GM23338 (cell line): ENCODE measurements around the gene TLE3. TPM values are rescaled to one million over a fixed set of nuclear protein-coding genes. Genes with fewer than 3 reads are reported as not detected.

Experiments used
- ATAC-seq: fragments of 200-7000 bp; cut with Tn5 transposase; 3 replicates; pipeline ENCODE4 v1.9.1; 2020
- DNase-seq: peaks from one replicate; pipeline ENCODE4 v3.0.0-alpha.2; 2015; ENCODE audit warnings: low spot score
- H2AFZ ChIP-seq: fragments of 200-600 bp; sonication (generic); 2 replicates; pipeline ENCODE4 v1.8.0; 2016; ENCODE audit warnings: antibody characterized with exemption, mild to moderate bottlenecking, moderate library complexity
- H3F3A ChIP-seq: fragments of 200-600 bp; sonication (generic); replicated peaks from 2 replicates; pipeline ENCODE4 v1.8.0; 2017; ENCODE audit warnings: antibody characterized with exemption, mixed run types, low read depth
- H3K27ac ChIP-seq: fragments of 200-600 bp; sonication (generic); 2 replicates; pipeline ENCODE4 v1.6.1; 2016; ENCODE audit warnings: low read depth
- H3K27me3 ChIP-seq: fragments of 200-600 bp; sonication (generic); 2 replicates; pipeline ENCODE4 v1.8.0; 2016; ENCODE audit warnings: mild to moderate bottlenecking, mixed run types, moderate library complexity; ENCODE audit not compliant: insufficient read depth
- H3K36me3 ChIP-seq: fragments of 200-600 bp; sonication (generic); 2 replicates; pipeline ENCODE4 v1.8.0; 2016; ENCODE audit warnings: mild to moderate bottlenecking; ENCODE audit not compliant: insufficient read depth
- H3K4me1 ChIP-seq: fragments of 200-600 bp; sonication (generic); 2 replicates; pipeline ENCODE4 v1.8.0; 2016; ENCODE audit warnings: mild to moderate bottlenecking, moderate library complexity; ENCODE audit not compliant: insufficient read depth
- H3K4me2 ChIP-seq: fragments of 200-600 bp; sonication (generic); 2 replicates; pipeline ENCODE4 v1.7.1; 2017; ENCODE audit warnings: mixed run types
- H3K4me3 ChIP-seq: fragments of 200-600 bp; sonication (generic); 2 replicates; pipeline ENCODE4 v1.6.1; 2016; ENCODE audit warnings: mixed run types
- H3K79me2 ChIP-seq: fragments of 200-600 bp; sonication (generic); replicated peaks from 2 replicates; pipeline ENCODE4 v1.8.0; 2017; ENCODE audit warnings: mild to moderate bottlenecking; ENCODE audit not compliant: insufficient read depth
- H3K9me2 ChIP-seq: fragments of 200-600 bp; sonication (generic); 2 replicates; pipeline ENCODE4 v1.8.0; 2017; ENCODE audit not compliant: insufficient read depth
- H4K20me1 ChIP-seq: fragments of 200-600 bp; sonication (generic); replicated peaks from 2 replicates; pipeline ENCODE4 v1.8.0; 2017; ENCODE audit warnings: mild to moderate bottlenecking; ENCODE audit not compliant: insufficient read depth
- H3K27ac Mint-ChIP-seq: 2 replicates; pipeline ENCODE4 v1.8.0; 2020; ENCODE audit warnings: inconsistent platforms, mild to moderate bottlenecking, moderate library complexity, mixed read lengths
- H3K27me3 Mint-ChIP-seq: 3 replicates; pipeline ENCODE4 v1.8.0; 2022; ENCODE audit warnings: low read depth, mild to moderate bottlenecking, moderate library complexity, mixed read lengths, inconsistent platforms; ENCODE audit not compliant: insufficient read depth, poor library complexity
- H3K36me3 Mint-ChIP-seq: 3 replicates; pipeline ENCODE4 v1.8.0; 2021; ENCODE audit warnings: low read depth, mild to moderate bottlenecking, inconsistent platforms, moderate library complexity, mixed read lengths
- H3K4me1 Mint-ChIP-seq: 3 replicates; pipeline ENCODE4 v1.8.0; 2020; ENCODE audit warnings: mild to moderate bottlenecking, inconsistent platforms, mixed read lengths
- H3K4me3 Mint-ChIP-seq: 3 replicates; pipeline ENCODE4 v1.8.0; 2021; ENCODE audit warnings: moderate library complexity, mild to moderate bottlenecking, inconsistent platforms, mixed read lengths
- H3K9me3 Mint-ChIP-seq: 3 replicates; pipeline ENCODE4 v1.8.0; 2020; ENCODE audit warnings: moderate library complexity, mild to moderate bottlenecking, inconsistent platforms, mixed read lengths
- CREB1 ChIP-seq: fragments of 250-450 bp; sonication (Bioruptor Pico); IDR thresholded peaks from 2 replicates; pipeline ENCODE4 v1.5.0; 2020; ENCODE audit warnings: low read depth, mild to moderate bottlenecking, moderate library complexity
- ETS1 ChIP-seq: IDR thresholded peaks from 2 replicates; pipeline ENCODE4 v1.6.1; 2016; ENCODE audit warnings: antibody characterized with exemption
- EZH2 ChIP-seq: fragments of 200-600 bp; sonication (generic); IDR thresholded peaks from one replicate; pipeline ENCODE4 v1.8.0; 2017; ENCODE audit warnings: antibody characterized with exemption, mild to moderate bottlenecking, low read depth; ENCODE audit not compliant: unreplicated experiment
- EZH2phosphoT487 ChIP-seq: fragments of 200-600 bp; sonication (generic); IDR thresholded peaks from one replicate; pipeline ENCODE4 v1.8.1; 2018; ENCODE audit warnings: antibody characterized with exemption; ENCODE audit not compliant: unreplicated experiment
- JUNB ChIP-seq: IDR thresholded peaks from one replicate; pipeline ENCODE4 v1.6.1; 2016; ENCODE audit warnings: antibody characterized with exemption; ENCODE audit not compliant: unreplicated experiment
- NANOG ChIP-seq: IDR thresholded peaks from 2 replicates; pipeline ENCODE4 v1.6.1; 2016; ENCODE audit warnings: antibody characterized with exemption, borderline replicate concordance
- POLR2AphosphoS5 ChIP-seq: IDR thresholded peaks from 2 replicates; pipeline ENCODE4 v1.6.1; 2016; ENCODE audit warnings: antibody characterized with exemption, low read depth
- REST ChIP-seq: IDR thresholded peaks from one replicate; pipeline ENCODE4 v1.6.1; 2018; ENCODE audit warnings: antibody characterized with exemption; ENCODE audit not compliant: unreplicated experiment
- STAT1 ChIP-seq: IDR thresholded peaks from one replicate; pipeline ENCODE4 v1.6.1; 2016; ENCODE audit warnings: antibody characterized with exemption; ENCODE audit not compliant: unreplicated experiment
- ZNF114 ChIP-seq: fragments of 250-450 bp; sonication (Bioruptor Pico); IDR thresholded peaks from 2 replicates; pipeline ENCODE4 v1.5.0; 2020; ENCODE audit warnings: mild to moderate bottlenecking, moderate library complexity
- ZNF331 ChIP-seq: fragments of 250-450 bp; sonication (Bioruptor Pico); IDR thresholded peaks from 2 replicates; pipeline ENCODE4 v1.5.0; 2020; ENCODE audit warnings: low read depth, mild to moderate bottlenecking, moderate library complexity
- ZNF462 ChIP-seq: fragments of 250-450 bp; sonication (Bioruptor Pico); IDR thresholded peaks from 2 replicates; pipeline ENCODE4 v1.5.0; 2020; ENCODE audit warnings: mild to moderate bottlenecking, moderate library complexity
- polyA plus RNA-seq: library from polyadenylated mRNA; unstranded; fragments of >200 nt; fragmentation: Nextera tagmentation; extraction: Ambion mirVana; gene quantifications from 2 replicates; pipeline ENCODE4 v1.2.1, GENCODE V29; 2016
- total RNA-seq: library from RNA; depleted of rRNA; stranded (reverse); fragments of >200 nt; shearing (Covaris generic); gene quantifications from 2 replicates; pipeline ENCODE4 v1.2.3, GENCODE V29; 2014
- TF ChIP-seq, protein P1 (sequence below), 2 experiments: fragments of 200-600 bp in 1 of 2; sonication (generic) in 1 of 2; conservative IDR thresholded peaks; 2 replicates each; pipeline versions ENCODE4 v1.5.1 to v1.6.1; 2016 to 2017; ENCODE audit warnings: antibody characterized with exemption in 2 of 2, low read depth in 2 of 2, mild to moderate bottlenecking in 2 of 2, moderate library complexity in 1 of 2

The TLE3 gene
- total and polyA plus RNA-seq, 2 experiments from 2014 or later, result 10.4 to 79.5 TPM

- H3F3A ChIP-seq, result no peaks in the 10 kb centered on the region
- Mint-ChIP-seq H3K4me3 (no peak overlapping the region), H3K9me3 (no peaks in the 10 kb centered on the region), H3K36me3 (no peaks in the 10 kb centered on the region), H3K27me3 (peaks cover 1% of the 10 kb centered on the region), H3K4me1 (no peaks in the 10 kb centered on the region; the same call in 2 of the 3 replicates), H3K27ac (no peak overlapping the region)
- H4K20me1 ChIP-seq, result no peaks in the 10 kb centered on the region
- no peaks in the 10 kb centered on the region for H3K36me3 ChIP-seq
- no peak overlapping the region for H3K4me2 ChIP-seq
- DNase-seq (no peak), ATAC-seq (no peak)
- H3K4me3 ChIP-seq, result no peak overlapping the region
- H3K4me1 ChIP-seq, result no peaks in the 10 kb centered on the region
- no peak overlapping the region for H2AFZ ChIP-seq
- no peaks in the 10 kb centered on the region for H3K9me2 ChIP-seq
- no peaks in the 10 kb centered on the region for H3K79me2 ChIP-seq
- no peak overlapping the region for H3K27ac ChIP-seq
- H3K27me3 ChIP-seq, result no peaks in the 10 kb centered on the region
- no peak for TF ChIP-seq CREB1
- no peak for TF ChIP-seq EZH2phosphoT487
- TF ChIP-seq REST, result no peak
- TF ChIP-seq ZNF114 (CRISPR knock-in tag), result no peak
- TF ChIP-seq ZNF331 (CRISPR knock-in tag), result no peak
- no peak for TF ChIP-seq NANOG
- no peak for TF ChIP-seq ETS1
- TF ChIP-seq POLR2AphosphoS5, result no peak
- no peak for TF ChIP-seq ZNF462 (CRISPR knock-in tag)
- TF ChIP-seq, protein P1, sequence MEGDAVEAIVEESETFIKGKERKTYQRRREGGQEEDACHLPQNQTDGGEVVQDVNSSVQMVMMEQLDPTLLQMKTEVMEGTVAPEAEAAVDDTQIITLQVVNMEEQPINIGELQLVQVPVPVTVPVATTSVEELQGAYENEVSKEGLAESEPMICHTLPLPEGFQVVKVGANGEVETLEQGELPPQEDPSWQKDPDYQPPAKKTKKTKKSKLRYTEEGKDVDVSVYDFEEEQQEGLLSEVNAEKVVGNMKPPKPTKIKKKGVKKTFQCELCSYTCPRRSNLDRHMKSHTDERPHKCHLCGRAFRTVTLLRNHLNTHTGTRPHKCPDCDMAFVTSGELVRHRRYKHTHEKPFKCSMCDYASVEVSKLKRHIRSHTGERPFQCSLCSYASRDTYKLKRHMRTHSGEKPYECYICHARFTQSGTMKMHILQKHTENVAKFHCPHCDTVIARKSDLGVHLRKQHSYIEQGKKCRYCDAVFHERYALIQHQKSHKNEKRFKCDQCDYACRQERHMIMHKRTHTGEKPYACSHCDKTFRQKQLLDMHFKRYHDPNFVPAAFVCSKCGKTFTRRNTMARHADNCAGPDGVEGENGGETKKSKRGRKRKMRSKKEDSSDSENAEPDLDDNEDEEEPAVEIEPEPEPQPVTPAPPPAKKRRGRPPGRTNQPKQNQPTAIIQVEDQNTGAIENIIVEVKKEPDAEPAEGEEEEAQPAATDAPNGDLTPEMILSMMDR (conservative IDR thresholded peaks at IDR 0.05; ENCODE audit: low read depth in 2 of 2), result no peak
- TF ChIP-seq JUNB, result no peak
- no peak for TF ChIP-seq STAT1
- no peak for TF ChIP-seq EZH2
Measured at GRCh38 chr15:70036585-70037291, 61.0 kb downstream of the TLE3 start.
